H9 (cell line): ENCODE results near the gene RABGAP1. TPM values are rescaled to one million over a fixed set of nuclear protein-coding genes. Genes with fewer than 3 reads are reported as not detected.

Source experiments
- DNase-seq: peaks from one replicate; pipeline ENCODE4 v3.0.0-alpha.2; 2017
- H2AFZ ChIP-seq: one replicate; pipeline ENCODE4 v1.6.1; 2013; ENCODE audit warnings: mild to moderate bottlenecking, low read length, control low read depth, moderate library complexity
- H2AK5ac ChIP-seq: 2 replicates; pipeline ENCODE4 v1.6.1; 2013; ENCODE audit warnings: low read length, control low read depth, mixed read lengths; ENCODE audit not compliant: insufficient read length
- H2BK120ac ChIP-seq: one replicate; pipeline ENCODE4 v1.6.1; 2013; ENCODE audit warnings: low read depth, mild to moderate bottlenecking, low read length, control low read depth, inconsistent platforms; ENCODE audit not compliant: poor library complexity, severe bottlenecking
- H2BK12ac ChIP-seq: 2 replicates; pipeline ENCODE4 v1.6.1; 2013; ENCODE audit warnings: low read length, control low read depth, mixed read lengths, low read depth; ENCODE audit not compliant: insufficient read length
- H2BK15ac ChIP-seq: 2 replicates; pipeline ENCODE4 v1.6.1; 2013; ENCODE audit warnings: low read depth, low read length, control low read depth
- H2BK20ac ChIP-seq: one replicate; pipeline ENCODE4 v1.6.1; 2013; ENCODE audit warnings: low read depth, mild to moderate bottlenecking, low read length, control low read depth, inconsistent platforms; ENCODE audit not compliant: poor library complexity, severe bottlenecking
- H2BK5ac ChIP-seq: 2 replicates; pipeline ENCODE4 v1.6.1; 2013; ENCODE audit warnings: low read length, control low read depth, mixed read lengths; ENCODE audit not compliant: insufficient read length
- H3K14ac ChIP-seq: 2 replicates; pipeline ENCODE4 v1.6.1; 2013; ENCODE audit warnings: low read length, control low read depth; ENCODE audit not compliant: insufficient read depth
- H3K18ac ChIP-seq: 2 replicates; pipeline ENCODE4 v1.6.1; 2013; ENCODE audit warnings: low read depth, mild to moderate bottlenecking, mixed read lengths, low read length, control low read depth; ENCODE audit not compliant: insufficient read length
- H3K23ac ChIP-seq: 2 replicates; pipeline ENCODE4 v1.6.1; 2013; ENCODE audit warnings: low read length, control low read depth, mixed read lengths, low read depth; ENCODE audit not compliant: insufficient read length
- H3K23me2 ChIP-seq: 2 replicates; pipeline ENCODE4 v1.6.1; 2013; ENCODE audit warnings: low read depth, mild to moderate bottlenecking, mixed read lengths, low read length, control low read depth; ENCODE audit not compliant: insufficient read length, poor library complexity, severe bottlenecking
- H3K27ac ChIP-seq: 2 replicates; pipeline ENCODE4 v1.5.1; 2013; ENCODE audit warnings: low read length, control low read depth, mixed read lengths, low read depth; ENCODE audit not compliant: insufficient read length
- H3K27me3 ChIP-seq: 2 replicates; pipeline ENCODE4 v1.6.1; 2013; ENCODE audit warnings: low read length, control low read depth, inconsistent platforms; ENCODE audit not compliant: insufficient read depth
- H3K4ac ChIP-seq: 2 replicates; pipeline ENCODE4 v1.6.1; 2013; ENCODE audit warnings: low read depth, mild to moderate bottlenecking, control low read depth, inconsistent platforms, low read length, moderate library complexity
- H3K4me1 ChIP-seq: 2 replicates; pipeline ENCODE4 v1.6.1; 2013; ENCODE audit warnings: low read length, control low read depth, inconsistent platforms; ENCODE audit not compliant: insufficient read depth
- H3K4me2 ChIP-seq: 2 replicates; pipeline ENCODE4 v1.6.1; 2013; ENCODE audit warnings: low read length, control low read depth, mixed read lengths; ENCODE audit not compliant: insufficient read length, insufficient read depth
- H3K56ac ChIP-seq: 2 replicates; pipeline ENCODE4 v1.6.1; 2013; ENCODE audit warnings: low read depth, mild to moderate bottlenecking, mixed read lengths, low read length, control low read depth; ENCODE audit not compliant: insufficient read length
- H3K79me1 ChIP-seq: 2 replicates; pipeline ENCODE4 v1.6.1; 2013; ENCODE audit warnings: low read depth, mild to moderate bottlenecking, moderate library complexity, low read length, control low read depth, inconsistent platforms; ENCODE audit not compliant: insufficient read depth, poor library complexity, severe bottlenecking
- H3K79me2 ChIP-seq: 2 replicates; pipeline ENCODE4 v1.6.1; 2013; ENCODE audit warnings: low read length, control low read depth, inconsistent platforms; ENCODE audit not compliant: insufficient read depth
- H3K9ac ChIP-seq: 2 replicates; pipeline ENCODE4 v1.6.1; 2013; ENCODE audit warnings: low read length, control low read depth, mixed read lengths; ENCODE audit not compliant: insufficient read length; ENCODE audit errors: extremely low read depth
- H3K9me3 ChIP-seq: one replicate; pipeline ENCODE4 v1.6.1; 2013; ENCODE audit warnings: low read depth, low read length, inconsistent platforms; ENCODE audit not compliant: control insufficient read depth
- H3T11ph ChIP-seq: one replicate; pipeline ENCODE4 v1.6.1; 2013; ENCODE audit warnings: mild to moderate bottlenecking, low read length, control low read depth, inconsistent platforms
- H4K20me1 ChIP-seq: one replicate; pipeline ENCODE4 v1.6.1; 2013; ENCODE audit not compliant: control insufficient read depth, insufficient read length, insufficient read depth
- H4K5ac ChIP-seq: 2 replicates; pipeline ENCODE4 v1.6.1; 2013; ENCODE audit warnings: low read depth, mild to moderate bottlenecking, mixed read lengths, low read length, control low read depth; ENCODE audit not compliant: insufficient read length
- H4K8ac ChIP-seq: replicated peaks from 2 replicates; pipeline ENCODE4 v1.6.1; 2013; ENCODE audit warnings: low read length, control low read depth, mixed read lengths, low read depth; ENCODE audit not compliant: insufficient read length
- H4K91ac ChIP-seq: 2 replicates; pipeline ENCODE4 v1.6.1; 2013; ENCODE audit warnings: low read depth, mild to moderate bottlenecking, moderate library complexity, mixed read lengths, low read length, control low read depth; ENCODE audit not compliant: insufficient read length
- H3K27ac Mint-ChIP-seq, 3 experiments: 2 replicates in 2 of 3; 3 replicates in 1 of 3; pipeline ENCODE4 v1.8.0; 2020 to 2021; ENCODE audit warnings: mixed read lengths in 3 of 3, mild to moderate bottlenecking in 1 of 3, moderate library complexity in 1 of 3
- H3K27me3 Mint-ChIP-seq: 2 replicates; pipeline ENCODE4 v1.8.0; 2021; ENCODE audit warnings: low read depth, mild to moderate bottlenecking, moderate library complexity, mixed read lengths
- H3K36me3 Mint-ChIP-seq, 3 experiments: 2 replicates in 2 of 3; 3 replicates in 1 of 3; pipeline ENCODE4 v1.8.0; 2020 to 2021; ENCODE audit warnings: low read depth in 3 of 3, mixed read lengths in 3 of 3; ENCODE audit not compliant: insufficient read depth in 1 of 3
- H3K4me1 Mint-ChIP-seq, 2 experiments: 2 replicates each; pipeline ENCODE4 v1.8.0; 2020; ENCODE audit warnings: mixed read lengths in 2 of 2
- H3K4me3 Mint-ChIP-seq, 2 experiments: 2 replicates in 1 of 2; 3 replicates in 1 of 2; pipeline ENCODE4 v1.8.0; 2020 to 2021; ENCODE audit warnings: mild to moderate bottlenecking in 2 of 2, mixed read lengths in 2 of 2, moderate library complexity in 1 of 2
- H3K9me3 Mint-ChIP-seq, 2 experiments: 2 replicates in 1 of 2; 3 replicates in 1 of 2; pipeline ENCODE4 v1.8.0; 2020; ENCODE audit warnings: mild to moderate bottlenecking in 2 of 2, mixed read lengths in 2 of 2, moderate library complexity in 1 of 2
- CTCF ChIP-seq: fragments of 200-600 bp; sonication (generic); conservative IDR thresholded peaks from 3 replicates; pipeline ENCODE4 v1.8.0; 2021; ENCODE audit warnings: antibody characterized with exemption, mild to moderate bottlenecking
- WGBS: extraction: QIAGEN DNeasy Blood & Tissue Kit; methylation state at CpG from one replicate; pipeline ENCODE4 v1.1.7; 2013; ENCODE audit warnings: missing lambda C conversion rate, low lambda C conversion rate, mixed read lengths; ENCODE audit not compliant: insufficient read length; ENCODE audit errors: extremely low coverage; 5-methylcytosine and 5-hydroxymethylcytosine counted together
- total RNA-seq: library from RNA; stranded (reverse); gene quantifications from 2 replicates; pipeline ENCODE4 v1.2.1, GENCODE V29; 2021

The RABGAP1 gene
- total RNA-seq, 1 experiment from 2014 or later: 31.6 TPM

- Histone ChIP-seq H3K79me2 (no peaks in the 10 kb centered on the region), H2BK15ac (no peak overlapping the region), H3K79me1 (no peaks in the 10 kb centered on the region), H3K9me3 (no peaks in the 10 kb centered on the region), H3K4me2 (no peak overlapping the region), H4K5ac (no peak overlapping the region), H3K4me1 (no peaks in the 10 kb centered on the region), H4K91ac (no peak overlapping the region), H2AFZ (no peak overlapping the region), H3K18ac (no peak overlapping the region), H2BK20ac (no peak overlapping the region), H3K27me3 (no peaks in the 10 kb centered on the region), H3K4ac (no peak overlapping the region), H3K27ac (no peak overlapping the region), H3K9ac (no peak overlapping the region), H2BK120ac (no peak overlapping the region), H3T11ph (no peak overlapping the region), H2BK5ac (no peak overlapping the region), H2BK12ac (no peak overlapping the region), H4K8ac (no peak overlapping the region), H2AK5ac (no peak overlapping the region), H3K56ac (no peak overlapping the region), H4K20me1 (no peaks in the 10 kb centered on the region), H3K23ac (no peak overlapping the region), H3K23me2 (no peaks in the 10 kb centered on the region), H3K14ac (no peak overlapping the region)
- Mint-ChIP-seq H3K4me1 (no peaks in the 10 kb centered on the region), H3K9me3 (no peaks in the 10 kb centered on the region), H3K27ac (peak overlapping the region in 2 of 3 experiments; percentile 85 to 86; a peak in 4 of 7 replicates), H3K4me3 (no peak overlapping the region), H3K36me3 (peaks cover 6 to 33% (median 17%) of the 10 kb centered on the region in 3 experiments; a peak in 6 of 7 replicates), H3K27me3 (no peaks in the 10 kb centered on the region)
- WGBS: no CpG with 5 or more reads among the region's 1 CpG
- no peak for TF ChIP-seq CTCF
- no peak for DNase-seq
These were observed 85.6 kb downstream of the RABGAP1 start for GRCh38 chr9:123026425-123026824.
